OCI-LY3 (cell line): ENCODE results near the gene SPG7.

Source experiments
- CTCF ChIP-seq: fragments of 200-600, 300-600 bp; sonication (generic); IDR thresholded peaks from 2 replicates; pipeline ENCODE4 v1.5.1; 2014; ENCODE audit warnings: antibody characterized with exemption, low read length, low read depth
- EZH2phosphoT487 ChIP-seq: fragments of 200-600 bp; shearing (Covaris generic); IDR thresholded peaks from 2 replicates; pipeline ENCODE4 v1.6.1; 2018; ENCODE audit warnings: antibody characterized with exemption, mixed run types, low read depth

- TF ChIP-seq CTCF (no peak), EZH2phosphoT487 (no peak)
Observed at GRCh38 chr16:89467382-89467781, 40.8 kb upstream of the SPG7 start.
